IPS DF 4.7 (cell line): ENCODE measurements around the gene EPAS1.

Experiments
- DNase-seq: peaks from one replicate; pipeline ENCODE4 v3.0.0-alpha.2; 2013; ENCODE audit warnings: low spot score; ENCODE audit errors: extremely low read depth

EPAS1 gene

DNA sequence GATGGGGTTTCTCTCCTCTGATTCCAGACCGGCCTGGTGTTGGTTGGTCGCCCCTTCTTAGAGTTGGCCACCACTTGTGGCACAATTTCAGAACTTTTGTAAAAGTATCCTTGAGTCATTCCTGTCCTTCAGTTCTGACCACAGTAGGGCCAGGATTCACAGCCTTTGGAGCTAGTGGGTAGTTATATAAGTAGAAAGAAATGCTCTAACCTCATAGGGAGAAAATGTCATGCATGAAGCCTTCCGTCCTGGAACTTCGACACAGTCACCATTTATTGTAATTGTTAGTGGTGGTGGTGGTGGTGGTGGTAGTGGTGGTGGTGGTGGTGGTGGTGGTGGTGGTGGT, 65.4 kb downstream of the EPAS1 start:
- no peak for DNase-seq

DNA sequence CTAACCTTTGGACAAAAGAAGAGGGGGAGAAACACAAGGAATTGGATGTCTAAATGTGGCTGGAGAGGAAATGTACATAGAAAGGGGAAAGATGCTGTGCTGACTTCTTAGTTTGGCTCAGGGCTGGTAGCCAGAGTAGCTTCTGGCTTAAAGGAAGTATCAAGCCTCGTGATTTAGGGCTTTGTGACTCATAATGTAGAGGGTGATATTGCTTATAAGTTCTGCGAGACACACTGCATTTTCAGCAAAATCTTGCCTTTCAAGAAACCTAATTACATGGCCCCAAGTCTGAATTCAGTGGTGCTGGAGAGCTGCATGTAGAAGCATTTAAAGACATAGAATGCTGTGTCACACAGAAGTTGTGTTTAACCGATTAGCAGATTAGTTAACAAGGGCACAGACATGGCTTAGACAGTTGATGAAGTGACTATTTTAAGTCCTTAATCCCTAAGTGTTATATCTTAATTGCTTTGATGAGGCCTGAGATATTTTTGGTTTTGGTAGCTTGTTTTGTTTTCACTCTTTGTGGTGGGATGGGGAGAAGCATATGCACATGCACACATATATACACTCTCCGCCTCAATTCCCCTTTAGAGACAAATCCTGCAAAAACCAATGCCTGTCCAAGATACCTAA, 66.4 kb downstream of the EPAS1 start:
- no peak for DNase-seq

DNA sequence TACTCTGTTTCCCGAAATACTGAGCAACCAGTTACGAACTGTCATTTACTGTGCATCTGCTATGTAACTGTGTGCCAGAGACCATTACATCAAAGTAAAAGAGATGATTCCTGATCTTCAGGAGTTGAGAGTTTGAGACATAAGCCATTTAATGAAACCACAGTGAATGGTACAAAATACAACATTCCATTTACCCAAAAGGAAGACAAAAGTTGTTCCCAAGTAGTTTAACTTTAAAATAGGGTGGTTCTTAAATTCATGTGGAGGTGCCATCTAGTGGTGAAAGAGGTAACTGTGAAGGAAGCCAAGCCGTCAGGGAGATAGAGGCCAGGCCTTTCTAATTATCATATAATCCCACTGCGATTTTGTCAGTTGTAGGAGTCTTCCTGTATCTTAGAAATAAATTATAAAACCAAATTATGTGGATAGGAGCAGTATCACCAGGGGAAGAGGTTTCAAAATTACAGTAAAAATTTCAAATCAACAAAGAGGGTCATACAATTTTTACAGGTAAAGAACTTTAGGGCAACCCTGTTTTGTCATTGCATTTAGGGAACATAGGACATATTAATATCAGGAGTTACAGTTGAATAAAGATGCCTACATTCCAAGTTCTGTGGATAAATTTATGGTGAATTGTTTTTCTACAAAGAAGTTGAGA, 67.7 kb downstream of the EPAS1 start:
- no peak for DNase-seq

DNA sequence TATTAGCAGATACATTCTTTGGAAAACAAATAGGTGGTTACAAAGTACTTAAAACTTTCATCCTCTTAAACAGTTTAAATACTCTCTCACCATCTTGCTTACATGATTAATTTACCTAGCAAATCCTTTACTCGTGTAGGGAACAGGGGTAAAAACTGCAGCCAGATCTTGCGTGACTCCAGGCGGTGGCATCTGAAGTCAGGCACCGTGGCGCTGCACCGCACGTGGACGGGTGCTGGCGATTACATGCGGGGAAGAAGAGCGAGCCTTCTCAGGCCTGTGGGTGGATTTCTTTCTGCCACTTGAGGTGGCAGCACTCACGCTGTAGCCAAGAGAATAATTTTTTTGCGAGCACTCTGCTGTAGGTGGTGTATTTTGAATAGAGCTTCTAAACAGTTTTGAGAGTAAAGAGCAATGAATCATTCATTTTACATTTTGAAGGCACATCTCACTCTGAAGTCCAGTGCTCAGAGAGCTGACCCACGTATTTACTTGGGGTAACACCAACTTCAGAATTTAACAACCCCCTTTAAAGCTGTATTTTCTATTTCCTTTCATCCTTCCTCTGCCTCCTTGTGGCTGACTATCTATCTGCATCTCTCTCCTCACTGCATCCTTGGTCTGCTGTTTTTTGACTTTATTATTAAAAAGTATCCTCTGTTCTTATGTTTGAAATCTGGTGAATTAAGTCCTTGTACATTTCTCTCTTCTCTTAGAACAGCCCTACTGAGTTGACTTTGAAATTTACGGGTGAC, 68.9 kb downstream of the EPAS1 start:
- no peak for DNase-seq

DNA sequence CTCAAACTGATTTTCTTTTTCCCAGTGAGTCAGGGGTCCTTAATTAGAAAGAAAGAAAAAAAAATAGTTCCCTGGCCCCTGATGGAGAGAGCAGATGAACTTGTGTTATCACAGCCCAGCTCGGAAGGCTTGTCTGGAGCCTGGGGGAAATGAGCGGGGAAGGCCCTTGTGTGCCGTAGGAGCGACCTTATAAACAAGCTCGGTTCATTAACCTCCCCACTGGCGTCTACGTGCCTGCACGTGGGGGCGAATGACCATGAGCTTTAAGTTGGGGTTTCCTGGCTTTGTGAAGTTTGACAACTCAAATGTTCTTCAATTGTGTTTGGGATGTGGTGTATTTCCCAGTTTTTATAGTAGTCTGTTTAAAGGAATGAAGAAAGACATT, 69.5 kb downstream of the EPAS1 start:
- no peak for DNase-seq

DNA sequence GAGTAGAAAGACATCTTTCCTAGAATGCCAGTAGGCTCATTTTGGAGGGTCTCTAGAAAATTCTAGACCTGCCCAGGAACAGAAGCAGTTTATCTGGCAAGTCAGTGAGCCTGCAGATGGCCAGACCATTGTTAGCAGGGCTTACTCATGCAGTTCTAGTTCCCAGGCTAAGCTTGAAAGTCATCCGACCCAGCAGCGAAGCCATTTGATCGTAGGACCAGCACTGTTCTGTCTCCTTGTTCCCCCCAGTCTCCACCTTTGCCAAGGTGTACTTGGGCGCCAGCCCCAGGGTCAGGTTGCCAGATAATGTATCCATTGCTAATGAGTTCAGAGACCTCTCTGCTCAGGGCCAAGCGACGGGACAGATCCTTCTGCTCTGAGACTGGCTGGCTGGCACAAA, 70.1 kb downstream of the EPAS1 start:
- DNase-seq, result no peak

DNA sequence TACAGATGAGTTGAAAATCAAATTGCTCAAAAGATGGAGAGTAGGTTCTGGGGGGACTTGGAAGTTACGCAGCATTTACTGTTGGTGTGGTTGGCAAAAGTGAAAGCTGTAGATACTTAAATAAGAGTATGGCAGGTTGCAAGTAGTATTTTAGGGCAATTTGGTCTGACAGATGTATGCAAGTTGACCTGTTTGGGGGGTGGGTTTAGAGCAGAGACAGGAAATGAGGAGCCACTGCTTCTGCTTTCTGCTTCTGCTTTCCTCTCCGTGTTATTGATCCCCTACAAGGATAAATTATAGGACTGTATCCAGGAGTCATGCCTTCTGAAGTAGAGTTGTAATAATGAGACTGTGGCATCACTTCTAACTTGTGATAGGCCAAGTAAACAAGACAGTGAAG, 71.2 kb downstream of the EPAS1 start:
- DNase-seq, result no peak

DNA sequence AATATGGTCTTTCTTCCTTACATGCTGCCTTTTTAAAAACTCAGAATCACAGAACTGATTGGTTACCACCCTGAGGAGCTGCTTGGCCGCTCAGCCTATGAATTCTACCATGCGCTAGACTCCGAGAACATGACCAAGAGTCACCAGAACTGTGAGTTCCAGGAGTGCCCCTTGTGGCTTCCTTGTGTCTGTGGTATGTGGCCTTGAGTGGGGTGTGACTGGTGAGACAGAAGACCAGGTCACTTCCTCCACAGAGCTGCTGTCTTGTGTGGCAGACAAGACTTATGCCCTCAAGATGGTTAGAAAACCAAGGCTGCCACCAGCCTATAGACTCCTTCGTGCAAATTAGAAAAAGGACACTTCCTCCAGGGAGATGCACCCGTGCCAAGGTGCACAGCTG, 72.6 kb downstream of the EPAS1 start:
- DNase-seq, result no peak

DNA sequence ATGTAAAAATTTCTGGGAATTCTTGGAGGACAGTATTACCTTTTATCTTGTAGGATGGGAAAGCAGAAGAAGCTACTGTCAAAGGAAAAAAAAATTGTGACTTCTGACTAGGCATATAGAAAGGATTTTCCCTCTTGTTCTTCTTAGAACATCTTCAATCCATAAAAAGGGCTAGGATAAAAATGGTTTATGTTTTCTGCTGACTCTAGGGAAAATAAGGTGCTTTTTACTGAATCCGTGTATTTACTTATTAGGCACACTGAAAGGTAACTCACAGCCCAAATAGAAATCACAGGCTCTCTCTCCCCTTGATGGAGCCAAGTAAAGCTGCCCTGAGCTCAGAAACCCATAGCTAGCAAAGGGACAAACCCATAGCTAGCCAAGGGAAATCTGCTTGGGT, 74.6 kb downstream of the EPAS1 start:
- DNase-seq, result no peak

DNA sequence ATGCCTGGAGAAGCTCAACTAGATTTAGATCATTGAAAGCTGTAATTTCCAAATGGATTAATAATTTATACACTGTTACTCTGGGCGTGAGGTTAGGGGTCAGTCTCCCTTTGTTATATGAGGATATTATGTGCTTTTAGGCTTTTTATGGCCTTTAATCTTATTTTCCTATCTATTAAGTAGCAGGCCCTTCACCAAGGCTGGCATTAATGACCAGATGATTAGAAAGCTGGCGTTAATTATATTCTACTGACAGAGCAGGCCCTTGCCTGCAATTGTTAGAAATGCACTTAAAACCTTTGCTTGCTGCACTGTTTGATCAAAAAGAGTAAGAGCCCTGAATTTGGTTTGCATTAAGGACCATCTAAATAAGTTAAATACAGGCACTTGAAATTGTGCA, 75.3 kb downstream of the EPAS1 start:
- no peak for DNase-seq

DNA sequence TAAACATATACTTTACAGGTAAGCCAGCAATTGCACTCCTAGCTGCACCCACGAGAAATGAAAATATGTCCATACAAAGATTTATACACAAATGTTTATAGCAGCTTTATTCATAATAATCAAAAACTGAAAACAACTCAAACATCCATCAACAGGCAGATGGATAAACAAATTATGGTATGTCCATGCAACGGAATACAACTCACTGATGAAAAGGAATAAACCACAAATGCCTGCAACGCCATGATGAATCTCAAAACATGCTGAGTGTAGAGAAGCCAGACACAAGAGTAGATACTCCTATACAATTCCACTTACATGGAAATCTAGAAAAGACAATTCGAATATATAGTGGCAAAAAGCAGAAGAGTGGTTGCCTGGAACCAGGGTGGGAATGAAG, 76.0 kb downstream of the EPAS1 start:
- DNase-seq, result no peak

DNA sequence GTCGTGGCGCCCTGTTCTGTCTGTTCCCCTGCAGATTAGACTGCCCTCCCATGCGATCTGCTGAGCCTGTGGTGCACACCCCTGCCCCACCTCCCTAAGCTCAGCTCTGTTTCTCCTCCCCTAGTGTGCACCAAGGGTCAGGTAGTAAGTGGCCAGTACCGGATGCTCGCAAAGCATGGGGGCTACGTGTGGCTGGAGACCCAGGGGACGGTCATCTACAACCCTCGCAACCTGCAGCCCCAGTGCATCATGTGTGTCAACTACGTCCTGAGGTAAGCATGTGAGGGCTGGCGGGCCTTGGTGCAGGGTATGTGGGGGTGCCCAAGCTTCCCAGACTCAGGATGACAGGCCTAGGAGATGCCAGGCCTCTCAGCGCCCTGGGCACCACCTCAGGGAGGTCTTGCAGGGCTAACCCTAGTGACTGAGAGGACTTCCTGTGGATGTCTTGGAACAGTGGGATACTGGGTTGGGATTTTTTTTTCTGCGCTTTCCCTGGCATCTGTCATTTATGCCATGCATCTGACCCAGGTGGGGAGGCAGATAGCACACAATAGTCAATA, 78.4 kb downstream of the EPAS1 start:
- no peak for DNase-seq

DNA sequence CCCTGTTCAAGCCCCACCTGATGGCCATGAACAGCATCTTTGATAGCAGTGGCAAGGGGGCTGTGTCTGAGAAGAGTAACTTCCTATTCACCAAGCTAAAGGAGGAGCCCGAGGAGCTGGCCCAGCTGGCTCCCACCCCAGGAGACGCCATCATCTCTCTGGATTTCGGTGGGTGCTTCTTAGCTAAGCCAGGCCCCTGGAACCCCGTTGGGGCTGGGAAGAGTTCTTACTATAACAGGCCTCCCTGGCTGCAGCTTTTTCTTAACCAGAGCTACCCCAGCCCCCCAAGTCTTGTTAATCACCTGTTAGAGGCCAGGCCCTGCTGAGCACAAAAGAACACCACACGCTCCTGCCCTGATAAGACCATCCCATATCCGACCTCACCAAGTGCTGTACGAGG, 79.4 kb downstream of the EPAS1 start:
- no peak for DNase-seq

DNA sequence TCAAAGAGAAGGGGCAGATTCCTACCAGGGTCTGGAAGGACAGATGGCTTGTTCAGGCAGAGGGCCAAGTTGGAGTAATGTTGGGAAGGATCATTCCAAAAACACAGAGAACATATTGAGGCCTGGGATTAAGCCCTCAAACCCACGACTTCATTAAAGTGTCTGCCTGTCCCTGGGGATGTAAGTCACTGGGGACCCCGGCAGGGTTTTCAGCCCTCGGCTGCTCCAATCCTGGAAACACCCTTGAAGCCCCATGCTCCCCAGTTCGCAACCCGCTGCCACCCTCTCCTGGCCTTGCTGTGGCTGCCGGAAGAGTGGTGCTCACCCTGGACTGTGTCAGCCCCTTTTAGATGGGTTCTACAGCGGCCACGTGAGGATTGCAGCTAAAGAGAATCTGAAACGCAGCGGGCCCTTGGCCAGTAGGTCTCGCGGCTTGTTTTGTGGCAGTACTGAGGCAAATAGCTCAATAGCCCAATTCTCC, 79.9 kb downstream of the EPAS1 start:
- DNase-seq, result no peak

DNA sequence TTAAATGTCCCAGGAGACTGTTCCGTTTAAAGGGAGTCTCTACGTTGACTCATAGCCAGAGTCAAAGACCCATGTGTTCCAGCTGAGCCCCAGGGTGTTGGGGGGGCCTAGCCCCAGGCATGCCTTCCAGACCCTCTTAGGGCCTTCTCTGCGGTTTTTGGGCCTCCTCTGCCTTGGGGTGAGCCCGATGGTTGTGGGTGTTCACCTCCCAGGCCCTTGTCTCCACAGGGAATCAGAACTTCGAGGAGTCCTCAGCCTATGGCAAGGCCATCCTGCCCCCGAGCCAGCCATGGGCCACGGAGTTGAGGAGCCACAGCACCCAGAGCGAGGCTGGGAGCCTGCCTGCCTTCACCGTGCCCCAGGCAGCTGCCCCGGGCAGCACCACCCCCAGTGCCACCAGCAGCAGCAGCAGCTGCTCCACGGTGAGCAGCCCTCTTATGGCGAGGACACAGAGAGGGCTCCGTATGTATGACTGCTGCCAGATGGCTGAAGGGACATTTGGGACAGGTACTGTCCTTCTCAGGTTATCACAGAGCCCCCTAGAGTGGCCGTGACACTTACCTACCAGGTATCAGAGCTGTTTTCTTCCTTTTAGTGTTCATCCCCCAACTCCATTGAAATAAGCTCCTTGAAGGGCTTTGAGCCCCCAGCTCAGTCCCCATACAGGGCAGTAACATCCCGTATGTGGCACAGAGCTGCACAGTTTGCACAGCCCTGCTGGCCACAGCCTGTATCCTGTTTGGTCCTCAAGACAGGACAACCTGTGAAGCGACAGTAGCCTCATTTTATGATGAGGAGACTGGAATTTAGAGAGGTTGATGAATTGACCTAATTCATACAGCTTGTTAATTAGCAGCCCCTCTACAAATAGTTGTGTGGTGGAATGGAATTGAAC, 80.7 kb downstream of the EPAS1 start:
- DNase-seq, result no peak

DNA sequence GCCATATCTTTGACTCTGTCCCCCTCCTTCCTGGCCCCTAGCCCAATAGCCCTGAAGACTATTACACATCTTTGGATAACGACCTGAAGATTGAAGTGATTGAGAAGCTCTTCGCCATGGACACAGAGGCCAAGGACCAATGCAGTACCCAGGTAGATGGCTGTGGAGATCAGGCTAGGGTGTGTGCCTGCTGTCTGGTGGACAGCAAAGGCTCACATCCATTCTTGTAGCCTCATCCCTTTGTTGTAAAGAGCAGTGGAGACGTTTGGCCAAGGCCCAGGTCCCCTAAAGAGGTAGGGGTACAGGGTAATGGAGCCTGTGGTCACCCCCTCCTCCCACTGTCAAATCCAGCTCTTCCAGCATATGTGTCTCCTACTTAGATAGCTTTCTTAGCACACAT, 81.4 kb downstream of the EPAS1 start:
- DNase-seq, result no peak

DNA sequence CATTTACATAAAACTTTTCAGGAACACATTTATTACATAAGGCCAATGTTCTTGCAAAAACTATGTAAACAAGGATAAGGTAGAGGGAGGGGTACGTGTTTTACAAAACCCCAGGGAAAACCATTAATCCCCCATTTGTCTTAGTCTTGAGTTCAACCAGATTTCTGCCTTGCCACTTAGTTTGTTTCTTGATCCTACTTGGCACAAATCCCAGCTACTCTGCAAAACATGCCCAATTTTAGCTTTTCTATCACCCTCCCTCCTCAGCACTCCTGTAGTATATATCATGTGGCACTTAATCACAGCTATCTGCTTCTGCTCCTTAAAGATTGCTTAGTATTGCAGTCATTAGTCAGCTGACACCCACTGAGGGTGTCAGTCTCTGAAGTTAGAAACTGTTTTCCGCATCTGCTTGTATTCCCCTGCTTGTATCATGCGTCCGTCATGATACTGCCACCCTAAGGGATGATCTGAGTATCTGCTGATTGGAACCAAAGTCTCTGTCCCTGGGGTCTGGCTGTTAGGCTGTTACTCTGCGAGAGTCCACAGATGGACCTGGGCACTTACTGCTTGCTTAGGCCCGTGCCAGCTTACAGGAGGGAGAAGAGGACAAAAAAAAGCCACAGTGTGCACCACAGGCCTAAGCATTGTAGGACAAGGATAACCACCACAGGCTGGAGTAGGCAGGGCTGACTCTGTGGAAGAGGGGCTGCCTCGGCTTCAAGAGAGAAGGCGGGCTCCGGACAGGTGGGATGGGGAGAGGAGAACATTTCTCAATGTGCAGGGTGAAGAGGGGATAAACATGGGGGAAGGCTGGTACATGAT, 82.2 kb downstream of the EPAS1 start:
- DNase-seq, result no peak

DNA sequence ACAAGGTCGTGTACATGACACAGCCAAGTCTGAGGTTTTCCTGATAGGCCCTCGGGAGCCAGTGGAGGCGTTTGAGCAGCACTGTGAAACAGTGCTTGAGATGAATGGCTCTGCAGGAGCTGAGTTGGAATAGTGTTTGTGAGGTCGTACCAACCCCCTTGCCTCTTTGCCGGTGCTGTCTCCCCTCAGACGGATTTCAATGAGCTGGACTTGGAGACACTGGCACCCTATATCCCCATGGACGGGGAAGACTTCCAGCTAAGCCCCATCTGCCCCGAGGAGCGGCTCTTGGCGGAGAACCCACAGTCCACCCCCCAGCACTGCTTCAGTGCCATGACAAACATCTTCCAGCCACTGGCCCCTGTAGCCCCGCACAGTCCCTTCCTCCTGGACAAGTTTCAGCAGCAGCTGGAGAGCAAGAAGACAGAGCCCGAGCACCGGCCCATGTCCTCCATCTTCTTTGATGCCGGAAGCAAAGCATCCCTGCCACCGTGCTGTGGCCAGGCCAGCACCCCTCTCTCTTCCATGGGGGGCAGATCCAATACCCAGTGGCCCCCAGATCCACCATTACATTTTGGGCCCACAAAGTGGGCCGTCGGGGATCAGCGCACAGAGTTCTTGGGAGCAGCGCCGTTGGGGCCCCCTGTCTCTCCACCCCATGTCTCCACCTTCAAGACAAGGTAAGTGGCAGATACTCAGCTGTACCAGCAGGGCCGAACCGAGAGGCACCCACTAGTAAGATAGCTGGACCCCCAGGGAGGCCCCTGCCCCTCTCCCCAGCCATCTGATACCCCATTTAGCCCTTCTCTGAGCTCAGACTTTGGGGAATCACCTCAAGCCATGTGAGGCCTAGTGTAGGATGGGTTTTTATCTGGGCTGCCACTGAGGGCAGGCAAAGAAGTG, 83.1 kb downstream of the EPAS1 start:
- DNase-seq, result no peak

DNA sequence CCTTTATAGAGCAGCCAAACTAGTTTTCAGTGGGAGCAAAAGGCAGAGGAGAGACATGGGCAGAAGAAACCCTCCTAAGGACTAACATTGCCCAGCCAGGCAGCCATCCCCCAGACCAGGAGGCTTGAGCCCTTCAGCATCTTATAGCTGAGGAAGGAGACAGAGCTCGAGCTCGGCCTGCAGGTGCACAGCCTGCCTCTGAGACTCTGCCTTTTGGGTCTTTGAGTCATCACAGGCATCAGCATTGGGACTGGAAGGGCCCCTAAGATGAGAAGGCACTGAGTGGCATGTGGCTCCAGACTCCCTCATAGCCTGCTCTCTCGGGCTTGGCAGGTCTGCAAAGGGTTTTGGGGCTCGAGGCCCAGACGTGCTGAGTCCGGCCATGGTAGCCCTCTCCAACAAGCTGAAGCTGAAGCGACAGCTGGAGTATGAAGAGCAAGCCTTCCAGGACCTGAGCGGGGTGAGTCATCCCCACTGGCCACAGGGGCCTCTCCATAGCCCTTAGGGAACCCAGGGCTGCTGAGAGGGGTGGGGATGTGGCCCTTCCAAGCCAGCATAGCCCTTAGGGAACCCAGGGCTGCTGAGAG, 84.1 kb downstream of the EPAS1 start:
- no peak for DNase-seq
